Coronary artery (tissue), 2 donors: ENCODE data around the gene DNER.
"Not testable (repeated sequence)": the region's sequence is repeated elsewhere in the genome, so short reads cannot be mapped to it uniquely, and the experiment has no call there.

ENCODE experiments used
- DNase-seq: peaks from one replicate; pipeline ENCODE4 v3.0.0-alpha.2; 2017; ENCODE audit warnings: low spot score
- H3K27ac ChIP-seq, 2 donors: fragments of 200-600 bp; sonication (generic); one replicate each; pipeline ENCODE4 v1.5.1; 2016 to 2019
- H3K4me3 ChIP-seq: fragments of 200-600 bp; sonication (generic); 2 replicates; pipeline ENCODE4 v1.5.1; 2016; ENCODE audit warnings: mild to moderate bottlenecking, moderate library complexity
- TF ChIP-seq, protein P1 (sequence below): fragments of 200-600 bp; sonication (generic); IDR thresholded peaks from one replicate; pipeline ENCODE4 v1.5.1; 2019; ENCODE audit warnings: antibody characterized with exemption

Gene DNER

DNA sequence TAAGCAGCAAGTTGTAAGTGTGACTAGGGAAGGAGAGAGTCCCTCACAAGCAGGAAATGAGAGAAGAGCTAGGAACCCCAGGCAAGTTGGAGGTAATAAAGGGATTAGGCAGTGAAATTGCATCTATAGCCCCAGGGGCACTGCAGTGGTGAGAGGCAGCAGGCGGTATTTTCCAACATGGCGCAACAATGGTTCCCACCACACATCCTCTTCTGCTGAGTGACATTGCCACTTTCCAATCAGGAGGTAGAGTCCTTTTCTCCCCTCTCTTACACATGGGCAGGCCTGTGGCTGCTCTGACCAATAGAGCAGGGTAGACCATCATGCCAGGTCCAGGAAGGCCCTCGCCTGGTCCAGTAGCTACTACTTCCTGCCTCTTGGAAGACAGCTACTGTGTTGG is 86.6 kb downstream of the DNER start:
- TF ChIP-seq, protein P1, sequence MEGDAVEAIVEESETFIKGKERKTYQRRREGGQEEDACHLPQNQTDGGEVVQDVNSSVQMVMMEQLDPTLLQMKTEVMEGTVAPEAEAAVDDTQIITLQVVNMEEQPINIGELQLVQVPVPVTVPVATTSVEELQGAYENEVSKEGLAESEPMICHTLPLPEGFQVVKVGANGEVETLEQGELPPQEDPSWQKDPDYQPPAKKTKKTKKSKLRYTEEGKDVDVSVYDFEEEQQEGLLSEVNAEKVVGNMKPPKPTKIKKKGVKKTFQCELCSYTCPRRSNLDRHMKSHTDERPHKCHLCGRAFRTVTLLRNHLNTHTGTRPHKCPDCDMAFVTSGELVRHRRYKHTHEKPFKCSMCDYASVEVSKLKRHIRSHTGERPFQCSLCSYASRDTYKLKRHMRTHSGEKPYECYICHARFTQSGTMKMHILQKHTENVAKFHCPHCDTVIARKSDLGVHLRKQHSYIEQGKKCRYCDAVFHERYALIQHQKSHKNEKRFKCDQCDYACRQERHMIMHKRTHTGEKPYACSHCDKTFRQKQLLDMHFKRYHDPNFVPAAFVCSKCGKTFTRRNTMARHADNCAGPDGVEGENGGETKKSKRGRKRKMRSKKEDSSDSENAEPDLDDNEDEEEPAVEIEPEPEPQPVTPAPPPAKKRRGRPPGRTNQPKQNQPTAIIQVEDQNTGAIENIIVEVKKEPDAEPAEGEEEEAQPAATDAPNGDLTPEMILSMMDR, result no peak
- no peak overlapping the region for H3K27ac ChIP-seq

DNA sequence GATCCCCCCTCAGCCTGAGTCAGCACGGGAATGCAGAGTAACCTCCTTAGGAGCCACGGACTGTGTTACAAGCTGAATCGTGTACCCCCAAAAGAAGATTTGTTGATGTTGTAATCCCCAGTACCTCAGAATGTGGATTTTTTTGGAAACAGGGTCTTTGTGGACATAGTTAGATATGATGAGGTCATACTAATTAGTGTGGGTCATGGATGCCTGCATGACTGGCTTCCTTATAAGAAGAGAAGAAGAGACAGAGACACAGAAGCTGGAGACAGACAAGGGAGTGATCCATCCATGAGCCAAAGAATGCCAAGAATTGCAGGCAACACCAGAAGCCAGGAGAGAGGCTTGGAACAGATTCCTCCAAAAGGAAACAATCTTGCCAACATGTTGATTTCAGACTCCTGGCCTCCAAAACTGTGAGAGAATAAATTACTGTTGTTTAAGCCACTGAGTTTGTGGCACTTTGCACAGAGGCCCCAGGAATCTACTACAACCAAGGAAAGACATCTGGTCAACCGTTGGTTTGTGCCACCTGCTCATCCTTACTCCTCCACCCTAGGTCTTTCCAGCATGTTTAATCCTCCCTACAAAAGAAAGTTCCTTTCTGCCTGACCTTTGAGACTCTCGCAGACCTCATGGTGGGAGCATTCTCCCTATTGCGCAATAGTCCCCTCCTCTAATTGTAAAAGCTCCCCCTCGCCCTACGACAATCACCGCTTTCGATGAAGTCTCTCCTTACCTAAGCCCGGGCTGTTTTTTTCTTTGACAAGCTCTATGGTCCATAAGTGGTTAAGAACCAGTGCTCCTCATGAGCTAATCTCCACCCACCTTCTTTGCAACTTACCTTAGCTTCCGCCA is 91.6 kb downstream of the DNER start:
- TF ChIP-seq, protein P1, result no peak
- no peak overlapping the region for H3K4me3 ChIP-seq
- no peak overlapping the region for H3K27ac ChIP-seq
- DNase-seq, result no peak

More for the DNA sequence above, 86.6 kb downstream of the DNER start:
- no peak overlapping the region for H3K4me3 ChIP-seq
- no peak for DNase-seq

DNA sequence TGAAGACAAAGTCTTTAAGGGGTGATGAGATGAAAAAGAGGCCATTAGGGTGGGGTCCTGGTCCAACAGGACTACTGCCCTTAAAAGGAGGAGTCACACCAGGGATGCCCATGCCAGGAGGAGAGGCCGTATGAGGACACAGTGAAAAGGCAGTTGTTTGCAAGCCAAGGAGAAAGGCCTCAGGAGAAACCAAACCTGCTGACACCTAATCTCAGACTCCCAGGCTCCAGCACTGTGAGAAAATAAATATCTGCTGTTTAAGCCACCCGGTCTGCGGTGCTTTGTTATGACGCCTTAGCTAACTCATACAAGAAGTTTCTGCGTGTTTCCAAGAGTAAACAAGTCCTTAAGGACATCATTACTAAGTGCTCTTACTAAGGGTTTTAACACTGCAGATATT is 93.6 kb downstream of the DNER start:
- H3K27ac ChIP-seq, result no peak overlapping the region
- TF ChIP-seq, protein P1, result no peak
- no peak for DNase-seq
- no peak overlapping the region for H3K4me3 ChIP-seq

DNA sequence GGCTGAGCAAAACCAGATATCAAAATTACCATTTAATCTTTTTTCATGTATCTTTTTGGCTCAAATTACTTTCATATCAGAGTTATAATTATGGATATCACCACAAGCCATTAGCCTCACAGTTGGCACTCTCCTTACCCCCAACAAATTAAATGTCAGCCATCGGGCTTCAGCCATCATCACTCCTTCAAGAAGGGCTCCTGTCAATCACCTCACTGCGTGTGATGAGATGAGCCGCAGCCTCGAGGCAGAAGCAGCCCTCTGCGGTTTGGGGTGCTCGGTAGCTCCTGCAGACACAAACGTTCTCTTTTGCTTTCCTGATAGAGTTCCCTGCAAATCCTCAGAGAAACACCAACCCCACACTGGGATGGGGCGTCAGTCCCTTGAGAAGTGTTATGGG is 94.1 kb downstream of the DNER start:
- Histone ChIP-seq H3K27ac (no peak overlapping the region), H3K4me3 (no peak overlapping the region)
- TF ChIP-seq, protein P1, result no peak
- DNase-seq, result no peak

DNA sequence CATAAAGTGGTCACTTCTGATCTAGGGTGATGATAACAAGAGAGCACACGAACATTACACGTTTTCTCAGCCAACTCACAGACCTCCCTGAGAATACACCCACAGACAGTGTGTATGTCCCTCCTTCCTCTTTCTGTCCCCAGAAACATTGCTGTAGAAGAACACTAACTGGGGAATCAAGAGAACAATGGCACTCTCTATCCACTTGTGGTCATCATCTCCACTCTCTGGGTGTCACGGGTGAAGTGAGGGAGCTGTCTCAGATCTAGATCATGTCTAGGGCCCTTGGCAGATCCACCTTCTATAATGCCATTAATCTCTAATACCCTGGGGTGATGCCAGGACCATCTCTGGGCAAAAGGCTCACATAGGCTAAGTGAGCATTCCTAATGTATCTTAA is 97.9 kb downstream of the DNER start:
- Histone ChIP-seq H3K4me3 (no peak overlapping the region), H3K27ac (no peak overlapping the region)
- TF ChIP-seq, protein P1, result no peak
- DNase-seq, result no peak

DNA sequence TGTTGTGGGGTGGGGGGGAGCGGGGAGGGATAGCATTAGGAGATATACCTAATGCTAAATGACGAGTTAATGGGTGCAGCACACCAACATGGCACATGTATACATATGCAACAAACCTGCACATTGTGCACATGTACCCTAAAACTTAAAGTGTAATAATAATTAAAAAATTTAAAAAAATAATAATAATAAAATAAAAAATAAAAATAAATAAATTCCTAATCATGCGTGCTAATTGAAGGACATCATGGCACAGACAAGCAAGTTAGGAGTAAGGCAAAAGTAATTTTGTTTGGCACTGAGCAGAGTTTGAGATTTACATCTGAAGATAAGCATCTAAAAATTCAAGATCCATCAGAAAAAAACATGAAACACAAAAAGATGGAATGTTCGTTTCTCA is 100.3 kb downstream of the DNER start:
- not testable (repeated sequence) for H3K27ac ChIP-seq, H3K4me3 ChIP-seq

DNA sequence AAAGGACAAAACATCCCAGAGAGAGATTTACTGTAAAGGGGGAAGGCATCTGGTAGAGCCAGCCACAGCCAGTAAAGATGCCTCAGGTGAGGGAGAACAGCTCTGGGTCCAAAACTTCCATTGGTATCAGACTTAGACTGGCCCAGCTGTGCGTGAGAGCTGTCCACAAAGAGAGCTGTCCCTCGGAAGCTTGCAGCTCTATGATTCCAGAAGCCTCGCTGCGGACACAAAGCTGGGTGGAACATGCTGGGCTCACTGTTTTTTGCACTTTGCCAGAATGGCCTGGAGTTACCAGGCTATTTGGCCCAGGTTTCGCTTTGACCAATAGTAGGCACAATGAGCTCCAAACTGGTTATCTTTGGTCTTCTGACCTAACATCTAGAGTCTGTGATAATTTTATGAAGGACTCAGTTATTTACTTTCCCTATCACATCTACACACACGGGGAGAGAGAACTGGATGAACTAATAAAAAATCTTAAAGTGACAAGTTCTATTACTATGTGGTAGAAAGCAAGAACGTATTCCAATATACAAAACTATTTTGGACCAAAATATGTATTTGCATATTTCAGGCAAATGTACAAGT is 101.9 kb downstream of the DNER start:
- Histone ChIP-seq H3K4me3 (no peak overlapping the region), H3K27ac (no peak overlapping the region)
- TF ChIP-seq, protein P1, result no peak
- no peak for DNase-seq

More for the DNA sequence above, 100.3 kb downstream of the DNER start:
- DNase-seq, result not testable (repeated sequence)
